B cell (primary cell): ENCODE results near the gene PTN. TPM values are rescaled to one million over a fixed set of nuclear protein-coding genes. Genes with fewer than 3 reads are reported as not detected.

Experiments
- ATAC-seq: fragments of 200-7000 bp; cut with Tn5 transposase; one replicate; pipeline ENCODE4 v1.10.0; 2021; ENCODE audit warnings: low read depth, mild to moderate bottlenecking, moderate number of reproducible peaks, moderate library complexity
- CTCF ChIA-PET: fragments of 350-600 bp; sonication (Branson Sonifier 250); formaldehyde crosslinking; loops from one replicate; lab custom pipeline; 2021; ENCODE audit warnings: antibody characterized with exemption, inconsistent platforms; lab: Charles Lee
- POLR2A ChIA-PET: fragments of 350-600 bp; sonication (Branson Sonifier 250); formaldehyde crosslinking; loops from one replicate; lab custom pipeline; 2021; ENCODE audit warnings: antibody characterized with exemption; lab: Charles Lee
- DNase-seq: peaks from one replicate; pipeline ENCODE4 v3.0.0; 2013
- H2AFZ ChIP-seq: 2 replicates; pipeline ENCODE4 v1.6.1; 2012; ENCODE audit warnings: mild to moderate bottlenecking, low read depth, low read length; ENCODE audit not compliant: insufficient read depth, poor library complexity, severe bottlenecking
- H3K27ac ChIP-seq, 2 donors: 1 replicate in 1 of 2; 2 replicates in 1 of 2; pipeline ENCODE4 v1.5.1; 2012 to 2013; ENCODE audit warnings: low read length in 2 of 2, mild to moderate bottlenecking in 2 of 2, moderate library complexity in 1 of 2
- H3K27me3 ChIP-seq, 4 experiments: fragments of 200-600 bp in 1 of 4; sonication (generic) in 1 of 4; replicated peaks in 1 of 4; 1 replicate in 2 of 4; 2 replicates in 2 of 4; pipeline versions ENCODE4 v1.6.1 to v1.7.0; 2013 to 2016; ENCODE audit warnings: low read length in 3 of 4, mild to moderate bottlenecking in 2 of 4, mixed read lengths in 1 of 4, moderate library complexity in 1 of 4; ENCODE audit not compliant: insufficient read depth in 4 of 4, control insufficient read depth in 3 of 4; ENCODE audit errors: control extremely low read depth in 1 of 4
- H3K36me3 ChIP-seq, 2 experiments: replicated peaks in 1 of 2; 1 replicate in 1 of 2; 2 replicates in 1 of 2; pipeline versions ENCODE4 v1.6.1 to v1.7.1; 2013; ENCODE audit warnings: low read length in 1 of 2; ENCODE audit not compliant: insufficient read depth in 2 of 2, control insufficient read depth in 1 of 2; ENCODE audit errors: control extremely low read depth in 1 of 2, extremely low read depth in 1 of 2
- H3K4me1 ChIP-seq, 2 donors: fragments of 200-600 bp in 1 of 2; sonication (generic) in 1 of 2; 1 replicate in 1 of 2; 2 replicates in 1 of 2; pipeline versions ENCODE4 v1.5.1 to v1.6.1; 2013 to 2017; ENCODE audit warnings: low read length in 2 of 2; ENCODE audit not compliant: control insufficient read depth in 2 of 2, insufficient read depth in 2 of 2
- H3K4me2 ChIP-seq: replicated peaks from 2 replicates; pipeline ENCODE3; 2012; ENCODE audit warnings: mild to moderate bottlenecking, low read depth, low read length; ENCODE audit not compliant: poor library complexity, severe bottlenecking
- H3K4me3 ChIP-seq, 5 experiments: fragments of 200-600 bp in 1 of 5; sonication (generic) in 1 of 5; 1 replicate in 3 of 5; 2 replicates in 2 of 5; pipeline versions ENCODE4 v1.5.1 to v1.7.0; 2011 to 2016; ENCODE audit warnings: low read length in 4 of 5, mild to moderate bottlenecking in 4 of 5, low read depth in 2 of 5, control low read depth in 1 of 5, moderate library complexity in 1 of 5; ENCODE audit not compliant: insufficient read depth in 1 of 5; ENCODE audit errors: control extremely low read depth in 1 of 5, extremely low read depth in 1 of 5
- H3K79me2 ChIP-seq: fragments of 200-600 bp; sonication (generic); one replicate; pipeline ENCODE4 v1.6.0; 2016; ENCODE audit warnings: low read length; ENCODE audit not compliant: control insufficient read depth, insufficient read depth
- H3K9ac ChIP-seq: fragments of 200-600 bp; sonication (generic); 2 replicates; pipeline ENCODE4 v1.6.1; 2017; ENCODE audit warnings: mild to moderate bottlenecking, low read length, moderate library complexity
- H3K9me3 ChIP-seq, 3 donors: one replicate each; pipeline versions ENCODE4 v1.6.1 to v1.7.1; 2013; ENCODE audit warnings: low read length in 2 of 3; ENCODE audit not compliant: control insufficient read depth in 2 of 3, insufficient read depth in 1 of 3; ENCODE audit errors: control extremely low read depth in 1 of 3
- H4K20me1 ChIP-seq: 2 replicates; pipeline ENCODE4 v1.6.0; 2012; ENCODE audit warnings: mild to moderate bottlenecking, low read length; ENCODE audit not compliant: insufficient read depth, control insufficient read depth, poor library complexity, severe bottlenecking
- H3K27ac Mint-ChIP-seq: one replicate; pipeline ENCODE4 v1.8.0; 2021; ENCODE audit warnings: mixed read lengths
- H3K27me3 Mint-ChIP-seq: one replicate; pipeline ENCODE4 v1.8.0; 2021; ENCODE audit warnings: mixed read lengths
- H3K4me1 Mint-ChIP-seq: one replicate; pipeline ENCODE4 v1.8.0; 2021; ENCODE audit warnings: mixed read lengths
- H3K4me3 Mint-ChIP-seq: one replicate; pipeline ENCODE4 v1.8.0; 2021; ENCODE audit warnings: mixed read lengths
- H3K9me3 Mint-ChIP-seq: one replicate; pipeline ENCODE4 v1.8.0; 2022; ENCODE audit warnings: mixed read lengths; ENCODE audit not compliant: insufficient read depth
- EZH2 ChIP-seq: IDR thresholded peaks from 2 replicates; pipeline ENCODE4 v1.6.1; 2012; ENCODE audit warnings: borderline replicate concordance, low read depth, mild to moderate bottlenecking, moderate library complexity, low read length; ENCODE audit not compliant: insufficient read depth, poor library complexity, severe bottlenecking
- WGBS: methylation state at CpG from one replicate; pipeline ENCODE4 v1.1.5; 2013; ENCODE audit warnings: missing lambda C conversion rate; ENCODE audit not compliant: insufficient coverage; 5-methylcytosine and 5-hydroxymethylcytosine counted together
- intact Hi-C: fragments of 100-400 bp; cut with micrococcal nuclease; formaldehyde crosslinking; loops from one replicate; pipeline ENCODE4 v1.10.0; 2022
- polyA plus RNA-seq: library from polyadenylated mRNA; depleted of rRNA; stranded (reverse); fragments of >200 nt; gene quantifications from 2 replicates; pipeline ENCODE4 v1.2.3, GENCODE V29; 2012
- total RNA-seq, 2 donors: library from RNA; stranded (reverse); fragments of 120-200 nt in 1 of 2; gene quantifications; 1 replicate in 1 of 2; 2 replicates in 1 of 2; pipeline versions ENCODE4 v1.2.3 to v1.2.4, GENCODE V29; 2013 to 2022
- TF ChIP-seq, protein P1 (sequence below): fragments of 200-600 bp; IDR thresholded peaks from one replicate; pipeline ENCODE4 v1.8.0; 2022; ENCODE audit warnings: antibody characterized with exemption, mild to moderate bottlenecking

PTN gene
- total and polyA plus RNA-seq, 2 donors (not counting 1 experiment from before 2014, with no cell fraction given) = not detected

DNA sequence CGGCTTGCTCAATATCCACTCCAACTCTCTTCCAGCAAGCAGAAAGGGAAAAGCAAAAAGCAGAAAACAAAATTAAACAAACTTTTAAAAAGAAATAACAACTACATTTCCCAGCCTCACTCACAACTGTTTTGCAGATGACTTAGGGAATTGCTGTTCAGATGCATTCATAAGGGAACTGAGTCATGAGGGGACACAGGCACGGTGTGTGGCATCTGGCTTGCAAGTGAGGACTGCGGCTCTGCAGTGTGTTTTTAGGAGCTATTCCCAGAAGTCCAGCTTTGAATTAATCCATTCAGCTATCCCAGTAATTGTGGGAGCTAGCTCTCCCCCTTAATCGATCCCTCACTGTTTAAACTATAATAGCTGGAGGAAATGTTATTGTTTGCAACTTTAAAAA, 30.3 kb downstream of the PTN start:
- intact Hi-C loops = no loop called here
- H4K20me1 ChIP-seq = no peaks in the 10 kb centered on the region
- H3K9me3 ChIP-seq = peaks cover 0 to 13% (median 0%) of the 10 kb centered on the region in 3 donors
- Mint-ChIP-seq H3K27me3 (no peaks in the 10 kb centered on the region), H3K27ac (no peak overlapping the region), H3K9me3 (no peaks in the 10 kb centered on the region), H3K4me3 (no peak overlapping the region), H3K4me1 (no peaks in the 10 kb centered on the region)
- H3K9ac ChIP-seq = no peak overlapping the region
- no peak overlapping the region for H3K4me3 ChIP-seq
- no peak overlapping the region for H3K27ac ChIP-seq
- no peaks in the 10 kb centered on the region for H3K27me3 ChIP-seq
- H3K4me2 ChIP-seq = no peak overlapping the region
- TF ChIP-seq EZH2 = no peak
- TF ChIP-seq, protein P1, sequence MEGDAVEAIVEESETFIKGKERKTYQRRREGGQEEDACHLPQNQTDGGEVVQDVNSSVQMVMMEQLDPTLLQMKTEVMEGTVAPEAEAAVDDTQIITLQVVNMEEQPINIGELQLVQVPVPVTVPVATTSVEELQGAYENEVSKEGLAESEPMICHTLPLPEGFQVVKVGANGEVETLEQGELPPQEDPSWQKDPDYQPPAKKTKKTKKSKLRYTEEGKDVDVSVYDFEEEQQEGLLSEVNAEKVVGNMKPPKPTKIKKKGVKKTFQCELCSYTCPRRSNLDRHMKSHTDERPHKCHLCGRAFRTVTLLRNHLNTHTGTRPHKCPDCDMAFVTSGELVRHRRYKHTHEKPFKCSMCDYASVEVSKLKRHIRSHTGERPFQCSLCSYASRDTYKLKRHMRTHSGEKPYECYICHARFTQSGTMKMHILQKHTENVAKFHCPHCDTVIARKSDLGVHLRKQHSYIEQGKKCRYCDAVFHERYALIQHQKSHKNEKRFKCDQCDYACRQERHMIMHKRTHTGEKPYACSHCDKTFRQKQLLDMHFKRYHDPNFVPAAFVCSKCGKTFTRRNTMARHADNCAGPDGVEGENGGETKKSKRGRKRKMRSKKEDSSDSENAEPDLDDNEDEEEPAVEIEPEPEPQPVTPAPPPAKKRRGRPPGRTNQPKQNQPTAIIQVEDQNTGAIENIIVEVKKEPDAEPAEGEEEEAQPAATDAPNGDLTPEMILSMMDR = no peak
- H3K36me3 ChIP-seq = no peaks in the 10 kb centered on the region
- no peaks in the 10 kb centered on the region for H3K79me2 ChIP-seq
- ATAC-seq (no peak), DNase-seq (no peak)
- H2AFZ ChIP-seq = no peak overlapping the region
- POLR2A ChIA-PET = no interaction called here
- CTCF ChIA-PET = no interaction called here
- 100% methylated on average over 2 of the region's 4 CpGs for WGBS
- no peaks in the 10 kb centered on the region for H3K4me1 ChIP-seq

DNA sequence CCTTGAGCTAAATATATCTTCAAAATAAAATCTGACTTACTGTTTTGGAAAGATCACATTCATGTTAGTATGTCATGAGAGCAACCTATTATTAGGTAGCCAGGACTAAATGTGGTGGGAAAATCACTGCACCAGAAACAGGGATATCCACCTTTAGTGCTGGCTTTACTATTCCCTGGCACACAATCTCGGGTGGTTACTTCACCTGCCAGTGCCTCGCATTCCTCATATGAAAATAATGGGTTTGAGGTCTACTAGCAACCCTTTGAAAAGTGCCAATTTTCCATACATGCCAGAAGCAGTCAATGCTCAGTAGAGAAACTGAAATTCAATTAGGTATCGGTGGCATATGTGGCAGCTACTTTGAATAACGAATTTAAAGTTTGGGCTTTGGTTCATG, 36.8 kb downstream of the PTN start:
- H3K9ac ChIP-seq = no peak overlapping the region
- Mint-ChIP-seq H3K27ac (no peak overlapping the region), H3K4me3 (no peak overlapping the region), H3K4me1 (no peaks in the 10 kb centered on the region), H3K9me3 (peaks cover 4% of the 10 kb centered on the region), H3K27me3 (no peaks in the 10 kb centered on the region)
- WGBS = 82% methylated on average over 2 of the region's 4 CpGs
- no peak for DNase-seq
- intact Hi-C loops = no loop called here
- H3K4me2 ChIP-seq = no peak overlapping the region
- no peaks in the 10 kb centered on the region for H3K79me2 ChIP-seq
- no peaks in the 10 kb centered on the region for H3K4me1 ChIP-seq
- H3K9me3 ChIP-seq = peaks cover 0 to 3% (median 0%) of the 10 kb centered on the region in 3 donors
- no peak overlapping the region for H2AFZ ChIP-seq
- no peaks in the 10 kb centered on the region for H4K20me1 ChIP-seq
- no peaks in the 10 kb centered on the region for H3K27me3 ChIP-seq
- no peaks in the 10 kb centered on the region for H3K36me3 ChIP-seq
- H3K4me3 ChIP-seq = no peak overlapping the region
- ChIA-PET POLR2A (no interaction called here), CTCF (no interaction called here)
- no peak overlapping the region for H3K27ac ChIP-seq
- no peak for TF ChIP-seq EZH2
- TF ChIP-seq, protein P1 = no peak
- ATAC-seq = no peak
